GM23248 (cell line): ENCODE data around the gene VWA2. TPM values are rescaled to one million over a fixed set of nuclear protein-coding genes. Genes with fewer than 3 reads are reported as not detected.

Experiments
- DNase-seq: peaks from one replicate; pipeline ENCODE4 v3.0.0-alpha.2; 2015
- H2AFZ ChIP-seq: fragments of 200-600 bp; sonication (generic); 2 replicates; pipeline ENCODE4 v1.6.1; 2016; ENCODE audit warnings: antibody characterized with exemption
- H3F3A ChIP-seq: fragments of 200-600 bp; sonication (generic); 2 replicates; pipeline ENCODE4 v1.6.1; 2016; ENCODE audit warnings: mild to moderate bottlenecking, antibody characterized with exemption, mixed run types; ENCODE audit not compliant: insufficient read depth
- H3K27ac ChIP-seq: fragments of 200-600 bp; sonication (generic); 2 replicates; pipeline ENCODE4 v1.5.1; 2016; ENCODE audit warnings: mild to moderate bottlenecking
- H3K27me3 ChIP-seq: fragments of 200-600 bp; sonication (generic); replicated peaks from 2 replicates; pipeline ENCODE4 v1.6.1; 2016; ENCODE audit warnings: mild to moderate bottlenecking; ENCODE audit not compliant: insufficient read depth
- H3K36me3 ChIP-seq: fragments of 200-600 bp; sonication (generic); 2 replicates; pipeline ENCODE4 v1.6.1; 2016; ENCODE audit warnings: low read depth, mild to moderate bottlenecking
- H3K4me1 ChIP-seq: fragments of 200-600 bp; sonication (generic); 2 replicates; pipeline ENCODE4 v1.6.1; 2016; ENCODE audit warnings: mild to moderate bottlenecking; ENCODE audit not compliant: insufficient read depth
- H3K4me2 ChIP-seq: fragments of 200-600 bp; sonication (generic); one replicate; pipeline ENCODE4 v1.6.1; 2016; ENCODE audit warnings: mild to moderate bottlenecking; ENCODE audit not compliant: unreplicated experiment
- H3K4me3 ChIP-seq: fragments of 200-600 bp; sonication (generic); 2 replicates; pipeline ENCODE4 v1.5.1; 2016; ENCODE audit warnings: mild to moderate bottlenecking
- H3K79me2 ChIP-seq: fragments of 200-600 bp; sonication (generic); 2 replicates; pipeline ENCODE4 v1.6.1; 2016; ENCODE audit warnings: mild to moderate bottlenecking; ENCODE audit not compliant: insufficient read depth
- H3K9ac ChIP-seq: fragments of 200-600 bp; sonication (generic); 2 replicates; pipeline ENCODE4 v1.6.1; 2016; ENCODE audit warnings: mild to moderate bottlenecking
- H3K9me2 ChIP-seq: fragments of 200-600 bp; sonication (generic); 2 replicates; pipeline ENCODE4 v1.6.1; 2016; ENCODE audit warnings: mixed run types, mild to moderate bottlenecking, moderate library complexity; ENCODE audit not compliant: insufficient read depth
- H3K9me3 ChIP-seq: fragments of 200-600 bp; sonication (generic); one replicate; pipeline ENCODE4 v1.6.1; 2017; ENCODE audit warnings: low read depth
- H4K20me1 ChIP-seq: fragments of 200-600 bp; sonication (generic); 2 replicates; pipeline ENCODE4 v1.6.0; 2016; ENCODE audit not compliant: insufficient read depth
- EZH2 ChIP-seq: fragments of 200-600 bp; sonication (generic); IDR thresholded peaks from 2 replicates; pipeline ENCODE4 v1.6.1; 2018; ENCODE audit warnings: antibody characterized with exemption, mild to moderate bottlenecking; ENCODE audit not compliant: insufficient read depth, poor library complexity, severe bottlenecking
- EZH2phosphoT487 ChIP-seq: fragments of 200-600 bp; sonication (generic); IDR thresholded peaks from 2 replicates; pipeline ENCODE4 v1.6.1; 2018; ENCODE audit warnings: antibody characterized with exemption, moderate library complexity, mild to moderate bottlenecking, low read depth; ENCODE audit not compliant: insufficient read depth
- WGBS, 2 experiments: methylation state at CpG; one replicate each; pipeline ENCODE4 v1.1.6; 2015 to 2017; ENCODE audit warnings: low lambda C conversion rate in 2 of 2, low coverage in 1 of 2; ENCODE audit errors: missing lambda C conversion rate in 2 of 2; 5-methylcytosine and 5-hydroxymethylcytosine counted together
- in situ Hi-C: fragments of 300-500 bp; cut with MboI; formaldehyde crosslinking; loops from 2 replicates; pipeline ENCODE4 v1.15.0; 2020
- polyA plus RNA-seq: library from polyadenylated mRNA; unstranded; fragments of >200 nt; fragmentation: Nextera tagmentation; extraction: Ambion mirVana; gene quantifications from 2 replicates; pipeline ENCODE4 v1.2.1, GENCODE V29; 2016
- total RNA-seq: library from RNA; depleted of rRNA; stranded (reverse); fragments of >200 nt; shearing (Covaris generic); gene quantifications from 2 replicates; pipeline ENCODE4 v1.2.3, GENCODE V29; 2014

The VWA2 gene
- total and polyA plus RNA-seq, 2 experiments from 2014 or later: not detected

- Histone ChIP-seq H2AFZ (no peak overlapping the region), H3K27me3 (0 out of 2 replicates have a peak, but pooled peaks cover 7% of the 10 kb centered on the region), H3K4me2 (no peak overlapping the region), H3K79me2 (no peaks in the 10 kb centered on the region), H3K4me1 (peaks cover 17% of the 10 kb centered on the region), H3K4me3 (no peak overlapping the region), H3K9me2 (no peaks in the 10 kb centered on the region), H3K9ac (no peak overlapping the region), H3K9me3 (no peaks in the 10 kb centered on the region), H3K27ac (no peak overlapping the region), H3F3A (no peaks in the 10 kb centered on the region), H3K36me3 (no peaks in the 10 kb centered on the region), H4K20me1 (no peaks in the 10 kb centered on the region)
- TF ChIP-seq EZH2phosphoT487 (no peak), EZH2 (no peak)
- in situ Hi-C loops: no loop called here
- DNase-seq: no peak
- 80 to 87% methylated on average over 10 of the region's 10 CpGs for WGBS, 2 experiments
These were observed 71.3 kb downstream of the VWA2 start for GRCh38 chr10:114310346-114310745.

GRCh38 chr10:114311023-114311422 lies 72.0 kb downstream of the VWA2 start:
- Histone ChIP-seq H3K4me2 (no peak overlapping the region), H3K27ac (no peak overlapping the region), H2AFZ (no peak overlapping the region), H3K4me3 (no peak overlapping the region), H3K36me3 (no peaks in the 10 kb centered on the region), H4K20me1 (no peaks in the 10 kb centered on the region), H3K9me3 (no peaks in the 10 kb centered on the region), H3K27me3 (0 out of 2 replicates have a peak, but pooled peaks cover 7% of the 10 kb centered on the region), H3K79me2 (no peaks in the 10 kb centered on the region), H3K9me2 (no peaks in the 10 kb centered on the region), H3F3A (no peaks in the 10 kb centered on the region), H3K4me1 (peaks cover 17% of the 10 kb centered on the region), H3K9ac (no peak overlapping the region)
- no peak for TF ChIP-seq EZH2phosphoT487
- no peak for TF ChIP-seq EZH2
- in situ Hi-C loops: no loop called here
- no peak for DNase-seq
- WGBS, 2 experiments: 53 to 57% methylated on average over 6 of the region's 6 CpGs

- no peaks in the 10 kb centered on the region for H3K9me2 ChIP-seq
- 0 out of 2 replicates have a peak, but pooled peaks cover 7% of the 10 kb centered on the region for H3K27me3 ChIP-seq
- H3F3A ChIP-seq: no peaks in the 10 kb centered on the region
- H3K4me3 ChIP-seq: no peak overlapping the region
- WGBS, 2 experiments: 86 to 89% methylated on average over 13 of the region's 13 CpGs
- H3K4me2 ChIP-seq: no peak overlapping the region
- H3K9me3 ChIP-seq: no peaks in the 10 kb centered on the region
- no peak overlapping the region for H3K27ac ChIP-seq
- no peaks in the 10 kb centered on the region for H3K36me3 ChIP-seq
- H4K20me1 ChIP-seq: no peaks in the 10 kb centered on the region
- H3K79me2 ChIP-seq: no peaks in the 10 kb centered on the region
- TF ChIP-seq EZH2 (no peak), EZH2phosphoT487 (no peak)
- DNase-seq: no peak
- peaks cover 13% of the 10 kb centered on the region for H3K4me1 ChIP-seq
- H2AFZ ChIP-seq: no peak overlapping the region
- in situ Hi-C loops: no loop called here
- no peak overlapping the region for H3K9ac ChIP-seq
These were observed 72.6 kb downstream of the VWA2 start for GRCh38 chr10:114311496-114312209.

- Histone ChIP-seq H3K4me3 (no peak overlapping the region), H3F3A (no peaks in the 10 kb centered on the region), H3K4me1 (peaks cover 9% of the 10 kb centered on the region), H3K9me3 (no peaks in the 10 kb centered on the region), H3K9ac (no peak overlapping the region), H3K4me2 (no peak overlapping the region), H2AFZ (no peak overlapping the region), H3K27ac (no peak overlapping the region), H3K36me3 (no peaks in the 10 kb centered on the region), H4K20me1 (no peaks in the 10 kb centered on the region), H3K9me2 (no peaks in the 10 kb centered on the region), H3K79me2 (no peaks in the 10 kb centered on the region), H3K27me3 (peaks cover 21% of the 10 kb centered on the region; the same call in 1 of the 2 replicates)
- DNase-seq: no peak
- in situ Hi-C loops: no loop called here
- no peak for TF ChIP-seq EZH2
- 70 to 73% methylated on average over 9 of the region's 9 CpGs for WGBS, 2 experiments
These were observed 74.1 kb downstream of the VWA2 start for GRCh38 chr10:114313139-114313538.
